IMR-90 (cell line): Measurements from ENCODE around the gene PINK1. TPM values are rescaled to one million over a fixed set of nuclear protein-coding genes. Genes with fewer than 3 reads are reported as not detected.

ENCODE experiments used
- ATAC-seq: fragments of 200-7000 bp; cut with Tn5 transposase; 2 replicates; pipeline ENCODE4 v1.9.1; 2020; ENCODE audit warnings: low read depth, mild to moderate bottlenecking, moderate library complexity
- BruUV-seq: library from RNA; stranded (reverse); fragments of 400-500 nt; replicated peaks from 2 replicates; lab custom pipeline; 2021; lab: Mats Ljungman, UMichigan
- CTCF ChIA-PET: fragments of 300-600 bp; formaldehyde crosslinking; extraction: SDS; loops from one replicate; lab custom pipeline; 2021; ENCODE audit warnings: antibody characterized with exemption; lab: Yijun Ruan, JAX
- POLR2A ChIA-PET: fragments of 300-600 bp; sonication (Branson Sonifier 250); formaldehyde crosslinking; loops from one replicate; lab custom pipeline; 2022; ENCODE audit warnings: antibody characterized with exemption; ENCODE audit not compliant: unreplicated experiment; lab: Charles Lee
- DNase-seq: peaks from one replicate; pipeline ENCODE4 v3.0.0; 2013
- H2AFZ ChIP-seq: replicated peaks from 2 replicates; pipeline ENCODE3; 2013; ENCODE audit warnings: low read length, mild to moderate bottlenecking; ENCODE audit not compliant: poor library complexity
- H2AK5ac ChIP-seq: 2 replicates; pipeline ENCODE4 v1.6.1; 2013; ENCODE audit warnings: low read depth, low read length, inconsistent platforms
- H2AK9ac ChIP-seq: replicated peaks from 2 replicates; pipeline ENCODE3; 2013; ENCODE audit warnings: mild to moderate bottlenecking, low read depth, low read length, moderate library complexity; ENCODE audit not compliant: poor library complexity
- H2BK120ac ChIP-seq: 2 replicates; pipeline ENCODE4 v1.6.1; 2013; ENCODE audit warnings: low read depth, low read length, inconsistent platforms
- H2BK15ac ChIP-seq: 3 replicates; pipeline ENCODE4 v1.6.1; 2013; ENCODE audit warnings: low read depth, low read length, inconsistent platforms
- H2BK20ac ChIP-seq: 2 replicates; pipeline ENCODE4 v1.6.1; 2013; ENCODE audit warnings: low read depth, mild to moderate bottlenecking, inconsistent platforms, low read length, moderate library complexity
- H2BK5ac ChIP-seq: 2 replicates; pipeline ENCODE4 v1.6.1; 2013; ENCODE audit warnings: mild to moderate bottlenecking, low read depth, low read length, inconsistent platforms; ENCODE audit not compliant: poor library complexity, severe bottlenecking
- H3K14ac ChIP-seq: replicated peaks from 2 replicates; pipeline ENCODE4 v1.6.1; 2013; ENCODE audit warnings: low read depth, low read length, inconsistent platforms
- H3K18ac ChIP-seq: 2 replicates; pipeline ENCODE4 v1.6.1; 2013; ENCODE audit warnings: low read depth, low read length, control low read depth
- H3K23ac ChIP-seq: 2 replicates; pipeline ENCODE4 v1.6.1; 2013; ENCODE audit warnings: low read depth, low read length, inconsistent platforms
- H3K27ac ChIP-seq: 2 replicates; pipeline ENCODE4 v1.5.1; 2013; ENCODE audit warnings: mild to moderate bottlenecking, control low read depth, low read length; ENCODE audit not compliant: insufficient read depth
- H3K27me3 ChIP-seq: 2 replicates; pipeline ENCODE4 v1.6.1; 2013; ENCODE audit warnings: low read length; ENCODE audit not compliant: control insufficient read depth, insufficient read depth
- H3K36me3 ChIP-seq: 2 replicates; pipeline ENCODE4 v1.6.1; 2013; ENCODE audit warnings: low read length, mixed read lengths; ENCODE audit not compliant: control insufficient read depth, insufficient read depth
- H3K4ac ChIP-seq: 2 replicates; pipeline ENCODE4 v1.6.1; 2013; ENCODE audit warnings: low read depth, low read length, inconsistent platforms
- H3K4me1 ChIP-seq: 2 replicates; pipeline ENCODE4 v1.6.1; 2013; ENCODE audit warnings: low read length, mixed read lengths; ENCODE audit not compliant: control insufficient read depth, insufficient read depth
- H3K4me2 ChIP-seq: 2 replicates; pipeline ENCODE4 v1.6.1; 2013; ENCODE audit warnings: low read depth, mild to moderate bottlenecking, control low read depth, low read length, moderate library complexity
- H3K4me3 ChIP-seq: 2 replicates; pipeline ENCODE4 v1.5.1; 2013; ENCODE audit warnings: low read depth, mild to moderate bottlenecking, control low read depth, low read length, moderate library complexity; ENCODE audit not compliant: insufficient read depth
- H3K56ac ChIP-seq: 2 replicates; pipeline ENCODE4 v1.6.1; 2013; ENCODE audit warnings: low read length, inconsistent platforms; ENCODE audit not compliant: insufficient read depth; ENCODE audit errors: extremely low read depth
- H3K79me1 ChIP-seq, 2 experiments: 2 replicates each; pipeline ENCODE4 v1.6.1; 2013; ENCODE audit warnings: low read length in 2 of 2, inconsistent platforms in 1 of 2, low read depth in 1 of 2
- H3K9ac ChIP-seq: 2 replicates; pipeline ENCODE4 v1.6.1; 2013; ENCODE audit warnings: low read depth, low read length, control low read depth
- H3K9me1 ChIP-seq: 2 replicates; pipeline ENCODE4 v1.6.1; 2013; ENCODE audit warnings: low read length, inconsistent platforms; ENCODE audit not compliant: insufficient read depth
- H3K9me3 ChIP-seq: 2 replicates; pipeline ENCODE4 v1.6.1; 2013; ENCODE audit warnings: low read length; ENCODE audit not compliant: control insufficient read depth, insufficient read depth
- H4K20me1 ChIP-seq: 2 replicates; pipeline ENCODE4 v1.6.1; 2013; ENCODE audit warnings: low read length, inconsistent platforms; ENCODE audit not compliant: insufficient read depth
- H4K5ac ChIP-seq: 2 replicates; pipeline ENCODE4 v1.6.1; 2013; ENCODE audit warnings: mild to moderate bottlenecking, low read depth, low read length, control low read depth
- H4K8ac ChIP-seq, 2 experiments: 2 replicates each; pipeline ENCODE4 v1.6.1; 2013; ENCODE audit warnings: low read depth in 2 of 2, low read length in 2 of 2, control low read depth in 1 of 2, inconsistent platforms in 1 of 2
- H4K91ac ChIP-seq: 2 replicates; pipeline ENCODE4 v1.6.1; 2013; ENCODE audit warnings: low read depth, low read length, inconsistent platforms; ENCODE audit not compliant: insufficient read depth
- BHLHE40 ChIP-seq: fragments of 150-350 bp; IDR thresholded peaks from 2 replicates; pipeline ENCODE4 v1.6.1; 2016; ENCODE audit warnings: mild to moderate bottlenecking, low read depth, low read length
- CEBPB ChIP-seq: IDR thresholded peaks from 2 replicates; pipeline ENCODE4 v1.6.1; 2012; ENCODE audit warnings: low read depth, low read length, improper control_type of control experiment
- CHD1 ChIP-seq: IDR thresholded peaks from 2 replicates; pipeline ENCODE4 v1.6.1; 2012; ENCODE audit warnings: low read depth, low read length, improper control_type of control experiment
- FOS ChIP-seq: fragments of 150-350 bp; IDR thresholded peaks from 2 replicates; pipeline ENCODE4 v1.6.1; 2016; ENCODE audit warnings: low read depth, low read length
- MAFK ChIP-seq: IDR thresholded peaks from 2 replicates; pipeline ENCODE4 v1.6.1; 2012; ENCODE audit warnings: low read depth, low read length, improper control_type of control experiment
- MAZ ChIP-seq: IDR thresholded peaks from 2 replicates; pipeline ENCODE4 v1.6.1; 2012; ENCODE audit warnings: low read depth, mild to moderate bottlenecking, low read length, improper control_type of control experiment, moderate library complexity, borderline replicate concordance
- MXI1 ChIP-seq: IDR thresholded peaks from 2 replicates; pipeline ENCODE4 v1.6.1; 2012; ENCODE audit warnings: low read depth, mild to moderate bottlenecking, low read length, moderate library complexity, borderline replicate concordance
- NFE2L2 ChIP-seq: fragments of 150-350 bp; IDR thresholded peaks from 2 replicates; pipeline ENCODE4 v1.6.1; 2016; ENCODE audit warnings: low read depth, mild to moderate bottlenecking, low read length
- POLR2A ChIP-seq: IDR thresholded peaks from 2 replicates; pipeline ENCODE4 v1.6.1; 2012; ENCODE audit warnings: mild to moderate bottlenecking, low read depth, low read length
- RAD21 ChIP-seq: IDR thresholded peaks from 2 replicates; pipeline ENCODE4 v1.6.1; 2012; ENCODE audit warnings: low read length, improper control_type of control experiment
- RCOR1 ChIP-seq: IDR thresholded peaks from 2 replicates; pipeline ENCODE4 v1.6.1; 2012; ENCODE audit warnings: mild to moderate bottlenecking, low read length, improper control_type of control experiment; ENCODE audit not compliant: insufficient replicate concordance
- RFX5 ChIP-seq: IDR thresholded peaks from 2 replicates; pipeline ENCODE4 v1.8.0; 2012; ENCODE audit warnings: low read depth, mild to moderate bottlenecking, low read length, moderate library complexity
- SMC3 ChIP-seq: fragments of 150-350 bp; IDR thresholded peaks from 2 replicates; pipeline ENCODE4 v1.6.1; 2016; ENCODE audit warnings: low read depth, mild to moderate bottlenecking, antibody characterized with exemption, low read length, moderate library complexity
- WGBS, 2 experiments: methylation state at CpG; one replicate each; pipeline versions ENCODE4 v1.1.5 to v1.1.7; 2013; ENCODE audit warnings: missing lambda C conversion rate in 2 of 2; ENCODE audit not compliant: insufficient read length in 1 of 2; ENCODE audit errors: extremely low coverage in 2 of 2; 5-methylcytosine and 5-hydroxymethylcytosine counted together
- dilution Hi-C: fragments of 300-500 bp; cut with HindIII; formaldehyde crosslinking; loops from one replicate; pipeline ENCODE4 v1.14.3; 2018; ENCODE audit warnings: low sequenced_read_pairs; ENCODE audit not compliant: unreplicated experiment
- in situ Hi-C: fragments of 300-500 bp; cut with MboI; formaldehyde crosslinking; loops from 3 replicates; pipeline ENCODE4 v1.14.3; 2019; ENCODE audit warnings: low sequenced_read_pairs, inconsistent platforms, mixed read lengths
- intact Hi-C: fragments of 100-400 bp; cut with micrococcal nuclease; formaldehyde crosslinking; loops from 2 replicates; pipeline ENCODE4 v1.10.0; 2022
- polyA plus RNA-seq, 3 experiments: library from polyadenylated mRNA; depleted of rRNA; stranded (reverse); fragments of >200 nt; gene quantifications; 2 replicates each; pipeline ENCODE4 v1.2.3, GENCODE V29; 2012; ENCODE audit warnings: low replicate concordance in 1 of 3
- total RNA-seq: library from RNA; depleted of rRNA; stranded (reverse); fragments of >200 nt; gene quantifications from 2 replicates; pipeline ENCODE4 v1.2.3, GENCODE V29; 2012
- TF ChIP-seq, protein P1 (sequence below): fragments of 150-350 bp; IDR thresholded peaks from 2 replicates; pipeline ENCODE4 v1.6.1; 2016; ENCODE audit warnings: low read depth, mild to moderate bottlenecking, low read length, moderate library complexity, borderline replicate concordance
- TF ChIP-seq, protein P2 (sequence below): fragments of 150-350 bp; IDR thresholded peaks from 2 replicates; pipeline ENCODE4 v1.6.1; 2017; ENCODE audit warnings: mild to moderate bottlenecking, antibody characterized with exemption, low read length, low read depth
- TF ChIP-seq, protein P3 (sequence below): conservative IDR thresholded peaks from 2 replicates; pipeline ENCODE4 v1.5.1; 2012; ENCODE audit warnings: mild to moderate bottlenecking, low read depth, low read length, improper control_type of control experiment

Gene PINK1
- total and polyA plus RNA-seq, 2 of the 4 experiments (the other 2 are of a cell fraction), result 52.9 to 55.2 TPM

DNA sequence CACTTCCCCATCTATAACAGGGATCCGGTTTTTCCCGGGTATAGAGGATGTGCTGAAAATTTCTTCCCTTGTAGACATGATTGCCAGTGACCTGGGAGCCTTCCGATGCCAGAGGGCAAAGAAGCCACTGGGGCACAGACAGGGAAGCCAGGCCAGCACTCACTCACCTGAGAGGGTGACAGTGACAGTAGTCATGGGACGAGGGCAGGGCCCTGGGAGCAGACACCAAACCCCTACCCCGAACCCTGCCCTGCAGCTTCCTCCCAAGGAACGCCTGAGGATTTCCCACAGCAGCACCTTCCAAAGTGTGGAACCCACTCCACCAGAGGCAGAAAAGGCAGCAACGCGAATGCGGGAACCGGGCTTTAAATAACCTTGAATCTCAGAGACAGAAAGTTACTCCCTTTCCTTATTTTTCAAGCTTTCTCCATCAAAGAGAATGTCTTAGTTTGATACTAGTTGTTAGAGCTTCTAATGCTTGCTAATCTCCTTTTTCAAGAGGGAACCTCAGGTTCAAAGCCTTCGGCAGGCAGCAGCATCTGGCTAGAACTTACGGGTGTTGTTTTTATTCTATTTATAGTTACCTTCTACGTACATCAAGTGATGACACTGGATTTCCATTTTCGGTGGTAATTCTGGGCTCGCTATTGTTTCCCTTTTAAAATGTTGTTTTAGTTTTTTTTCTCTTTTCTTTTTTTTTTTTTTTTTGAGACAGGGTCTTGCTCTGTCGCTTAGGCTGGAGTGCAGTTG lies 25.1 kb downstream of the PINK1 start:
- intact Hi-C loops, result no loop called here
- H3K18ac ChIP-seq, result no peak overlapping the region
- CTCF ChIA-PET, result no interaction called here

More for the DNA sequence above, 25.1 kb downstream of the PINK1 start:
- BruUV-seq, result no TSS peak
- dilution Hi-C loops, result no loop called here
- Histone ChIP-seq H2BK120ac (no peak overlapping the region), H3K14ac (no peak overlapping the region), H4K91ac (no peak overlapping the region), H3K4me2 (no peak overlapping the region), H3K27me3 (no peaks in the 10 kb centered on the region), H4K20me1 (no peaks in the 10 kb centered on the region; the same call in 1 of the 2 replicates), H3K4me1 (peaks cover 4% of the 10 kb centered on the region), H4K5ac (no peak overlapping the region), H2AK9ac (no peak overlapping the region), H3K4ac (no peak overlapping the region), H3K9me3 (no peaks in the 10 kb centered on the region), H3K9me1 (peaks cover 9% of the 10 kb centered on the region), H2AFZ (no peak overlapping the region), H3K4me3 (no peak overlapping the region), H3K36me3 (peaks cover 37% of the 10 kb centered on the region), H3K23ac (no peak overlapping the region), H2AK5ac (no peak overlapping the region), H3K9ac (no peak overlapping the region), H2BK5ac (no peak overlapping the region), H3K27ac (no peak overlapping the region), H2BK20ac (no peak overlapping the region), H3K79me1 (peaks cover 37 to 78% of the 10 kb centered on the region in 2 experiments), H3K56ac (no peak overlapping the region), H4K8ac (no peak overlapping the region), H2BK15ac (no peak overlapping the region)
- WGBS, 2 experiments, result 83% methylated on average over 1 of the region's 16 CpGs; no CpG with 5 or more reads in 1 of the 2 experiments
- DNase-seq (no peak), ATAC-seq (no peak)
- in situ Hi-C loops, result no loop called here
- POLR2A ChIA-PET, result no interaction called here
- TF ChIP-seq SMC3 (no peak), BHLHE40 (no peak), RAD21 (no peak), FOS (no peak), RCOR1 (no peak), CEBPB (no peak), POLR2A (no peak), MAFK (no peak), CHD1 (no peak), RFX5 (no peak), MXI1 (no peak), MAZ (no peak), NFE2L2 (no peak)
- TF ChIP-seq, protein P1, sequence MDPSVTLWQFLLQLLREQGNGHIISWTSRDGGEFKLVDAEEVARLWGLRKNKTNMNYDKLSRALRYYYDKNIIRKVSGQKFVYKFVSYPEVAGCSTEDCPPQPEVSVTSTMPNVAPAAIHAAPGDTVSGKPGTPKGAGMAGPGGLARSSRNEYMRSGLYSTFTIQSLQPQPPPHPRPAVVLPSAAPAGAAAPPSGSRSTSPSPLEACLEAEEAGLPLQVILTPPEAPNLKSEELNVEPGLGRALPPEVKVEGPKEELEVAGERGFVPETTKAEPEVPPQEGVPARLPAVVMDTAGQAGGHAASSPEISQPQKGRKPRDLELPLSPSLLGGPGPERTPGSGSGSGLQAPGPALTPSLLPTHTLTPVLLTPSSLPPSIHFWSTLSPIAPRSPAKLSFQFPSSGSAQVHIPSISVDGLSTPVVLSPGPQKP, result no peak
- TF ChIP-seq, protein P2, sequence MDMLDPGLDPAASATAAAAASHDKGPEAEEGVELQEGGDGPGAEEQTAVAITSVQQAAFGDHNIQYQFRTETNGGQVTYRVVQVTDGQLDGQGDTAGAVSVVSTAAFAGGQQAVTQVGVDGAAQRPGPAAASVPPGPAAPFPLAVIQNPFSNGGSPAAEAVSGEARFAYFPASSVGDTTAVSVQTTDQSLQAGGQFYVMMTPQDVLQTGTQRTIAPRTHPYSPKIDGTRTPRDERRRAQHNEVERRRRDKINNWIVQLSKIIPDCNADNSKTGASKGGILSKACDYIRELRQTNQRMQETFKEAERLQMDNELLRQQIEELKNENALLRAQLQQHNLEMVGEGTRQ, result no peak
- TF ChIP-seq, protein P3, sequence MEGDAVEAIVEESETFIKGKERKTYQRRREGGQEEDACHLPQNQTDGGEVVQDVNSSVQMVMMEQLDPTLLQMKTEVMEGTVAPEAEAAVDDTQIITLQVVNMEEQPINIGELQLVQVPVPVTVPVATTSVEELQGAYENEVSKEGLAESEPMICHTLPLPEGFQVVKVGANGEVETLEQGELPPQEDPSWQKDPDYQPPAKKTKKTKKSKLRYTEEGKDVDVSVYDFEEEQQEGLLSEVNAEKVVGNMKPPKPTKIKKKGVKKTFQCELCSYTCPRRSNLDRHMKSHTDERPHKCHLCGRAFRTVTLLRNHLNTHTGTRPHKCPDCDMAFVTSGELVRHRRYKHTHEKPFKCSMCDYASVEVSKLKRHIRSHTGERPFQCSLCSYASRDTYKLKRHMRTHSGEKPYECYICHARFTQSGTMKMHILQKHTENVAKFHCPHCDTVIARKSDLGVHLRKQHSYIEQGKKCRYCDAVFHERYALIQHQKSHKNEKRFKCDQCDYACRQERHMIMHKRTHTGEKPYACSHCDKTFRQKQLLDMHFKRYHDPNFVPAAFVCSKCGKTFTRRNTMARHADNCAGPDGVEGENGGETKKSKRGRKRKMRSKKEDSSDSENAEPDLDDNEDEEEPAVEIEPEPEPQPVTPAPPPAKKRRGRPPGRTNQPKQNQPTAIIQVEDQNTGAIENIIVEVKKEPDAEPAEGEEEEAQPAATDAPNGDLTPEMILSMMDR, result no peak
